ENCODE results near the gene IL4I1. TPM values are rescaled to one million over a fixed set of nuclear protein-coding genes. Genes with fewer than 3 reads are reported as not detected.

The IL4I1 gene
- total and polyA plus RNA-seq, 2 of the 4 experiments (the other 2 are of a cell fraction) = 0.31 to 0.36 TPM

GRCh38 chr19:49856574-49857021, 40.1 kb downstream of the IL4I1 start:
- WGBS, 2 experiments (ENCODE audit: extremely low coverage in 2 of 2, insufficient read length in 1 of 2) = 100% methylated on average over 1 of the region's 18 CpGs; no CpG with 5 or more reads in 1 of the 2 experiments
- ChIA-PET POLR2A (ENCODE audit: unreplicated experiment) (no interaction called here), CTCF (no interaction called here)
- H4K91ac ChIP-seq (ENCODE audit: insufficient read depth, low read depth, low read length) = no peak overlapping the region
- H2AK5ac ChIP-seq (ENCODE audit: low read depth, low read length) = no peak overlapping the region
- dilution Hi-C loops (cut with HindIII; ENCODE audit: low sequenced_read_pairs, unreplicated experiment) (no loop called here), intact Hi-C loops (cut with micrococcal nuclease) (no loop called here), in situ Hi-C loops (cut with MboI; ENCODE audit: low sequenced_read_pairs) (loop anchor here (10.0 kb wide), 1 partner anchor 172 kb away; the partner anchor contains the start of gene ADM5)
- BruUV-seq (replicated peaks) = no TSS peak
- H2BK5ac ChIP-seq (ENCODE audit: low read depth, low read length, poor library complexity, severe bottlenecking) = no peak overlapping the region
- H3K56ac ChIP-seq (ENCODE audit: extremely low read depth, insufficient read depth, low read length) = no peak overlapping the region
- peaks cover 4 to 82% of the 10 kb centered on the region in 2 experiments for H3K79me1 ChIP-seq (ENCODE audit: low read depth in 1 of 2, low read length in 2 of 2)
- H3K4me3 ChIP-seq (ENCODE audit: insufficient read depth, low read depth, low read length) = no peak overlapping the region
- no peak overlapping the region for H3K23ac ChIP-seq (ENCODE audit: low read depth, low read length)
- no peak for TF ChIP-seq CHD1 (IDR thresholded peaks at IDR 0.05; ENCODE audit: low read depth, low read length)
- no peak for TF ChIP-seq RAD21 (IDR thresholded peaks at IDR 0.05; ENCODE audit: low read length)
- TF ChIP-seq BHLHE40 (IDR thresholded peaks at IDR 0.05; ENCODE audit: low read depth, low read length) = no peak
- no peak for TF ChIP-seq FOS (IDR thresholded peaks at IDR 0.05; ENCODE audit: low read depth, low read length)
- no peak for TF ChIP-seq CEBPB (IDR thresholded peaks at IDR 0.05; ENCODE audit: low read depth, low read length)
- no peak for TF ChIP-seq NFE2L2 (IDR thresholded peaks at IDR 0.05; ENCODE audit: low read depth, low read length)
- TF ChIP-seq MXI1 (IDR thresholded peaks at IDR 0.05; ENCODE audit: borderline replicate concordance, low read depth, low read length) = no peak
- TF ChIP-seq POLR2A (IDR thresholded peaks at IDR 0.05; ENCODE audit: low read depth, low read length) = no peak
- no peak for TF ChIP-seq SMC3 (IDR thresholded peaks at IDR 0.05; ENCODE audit: low read depth, low read length)
- TF ChIP-seq MAFK (IDR thresholded peaks at IDR 0.05; ENCODE audit: low read depth, low read length) = no peak
- TF ChIP-seq RCOR1 (IDR thresholded peaks at IDR 0.05; ENCODE audit: insufficient replicate concordance, low read length) = no peak
- TF ChIP-seq MAZ (IDR thresholded peaks at IDR 0.05; ENCODE audit: borderline replicate concordance, low read depth, low read length) = no peak
- no peak for TF ChIP-seq USF2 (IDR thresholded peaks at IDR 0.05; ENCODE audit: low read depth, low read length)
- no peak for TF ChIP-seq CTCF (conservative IDR thresholded peaks at IDR 0.05; ENCODE audit: low read depth, low read length)
- no peak for TF ChIP-seq RFX5 (IDR thresholded peaks at IDR 0.05; ENCODE audit: low read depth, low read length)
- no peak for TF ChIP-seq ELK1 (IDR thresholded peaks at IDR 0.05; ENCODE audit: borderline replicate concordance, low read depth, low read length)
- peaks cover 20% of the 10 kb centered on the region for H3K4me1 ChIP-seq (ENCODE audit: control insufficient read depth, insufficient read depth, low read length)
- H3K27ac ChIP-seq (ENCODE audit: insufficient read depth, low read length) = no peak overlapping the region
- ATAC-seq (ENCODE audit: low read depth) (no peak), DNase-seq (no peak)
- H3K18ac ChIP-seq (ENCODE audit: low read depth, low read length) = no peak overlapping the region
- H4K5ac ChIP-seq (ENCODE audit: low read depth, low read length) = no peak overlapping the region; the same call in 1 of the 2 replicates
- H2AK9ac ChIP-seq (replicated peaks; ENCODE audit: low read depth, low read length, poor library complexity) = peak overlapping the region; percentile 70
- H3K36me3 ChIP-seq (ENCODE audit: control insufficient read depth, insufficient read depth, low read length) = peaks cover 70% of the 10 kb centered on the region
- no peak overlapping the region for H3K4ac ChIP-seq (ENCODE audit: low read depth, low read length)
- no peak overlapping the region for H4K8ac ChIP-seq (ENCODE audit: low read depth in 2 of 2, low read length in 2 of 2)
- no peaks in the 10 kb centered on the region for H3K27me3 ChIP-seq (ENCODE audit: control insufficient read depth, insufficient read depth, low read length)
- no peak overlapping the region for H2BK120ac ChIP-seq (ENCODE audit: low read depth, low read length)
- H3K9ac ChIP-seq (ENCODE audit: low read depth, low read length) = no peak overlapping the region
- no peak overlapping the region for H3K14ac ChIP-seq (replicated peaks; ENCODE audit: low read depth, low read length)
- H3K4me2 ChIP-seq (ENCODE audit: low read depth, low read length) = no peak overlapping the region
- H4K20me1 ChIP-seq (ENCODE audit: insufficient read depth, low read length) = peaks cover 78% of the 10 kb centered on the region
- no peak overlapping the region for H2AFZ ChIP-seq (replicated peaks; ENCODE audit: low read length, poor library complexity)
- H3K9me1 ChIP-seq (ENCODE audit: insufficient read depth, low read length) = peaks cover 15% of the 10 kb centered on the region
- no peak overlapping the region for H2BK20ac ChIP-seq (ENCODE audit: low read depth, low read length)
- H3K9me3 ChIP-seq (ENCODE audit: control insufficient read depth, insufficient read depth, low read length) = no peaks in the 10 kb centered on the region
- no peak overlapping the region for H2BK15ac ChIP-seq (ENCODE audit: low read depth, low read length)
